Parathyroid adenoma (tissue), 2 donors: ENCODE results near the gene EML6.

Experiments used
- H2AFZ ChIP-seq: fragments of 300-600 bp; sonication (generic); one replicate; pipeline ENCODE4 v1.7.0; 2017; ENCODE audit warnings: antibody characterized with exemption, mild to moderate bottlenecking
- H3K27ac ChIP-seq: fragments of 300-600 bp; sonication (generic); one replicate; pipeline ENCODE4 v1.7.0; 2017
- H3K27me3 ChIP-seq: fragments of 300-600 bp; sonication (generic); one replicate; pipeline ENCODE4 v1.7.0; 2017; ENCODE audit warnings: low read length; ENCODE audit not compliant: control insufficient read depth, insufficient read depth
- H3K36me3 ChIP-seq: fragments of 300-600 bp; sonication (generic); one replicate; pipeline ENCODE4 v1.7.0; 2017; ENCODE audit warnings: low read length; ENCODE audit not compliant: control insufficient read depth, insufficient read depth
- H3K4me1 ChIP-seq: fragments of 300-600 bp; sonication (generic); one replicate; pipeline ENCODE4 v1.7.0; 2017; ENCODE audit warnings: control low read depth
- H3K4me2 ChIP-seq: fragments of 300-600 bp; sonication (generic); one replicate; pipeline ENCODE4 v1.7.0; 2017; ENCODE audit warnings: low read length
- H3K4me3 ChIP-seq: fragments of 300-600 bp; sonication (generic); one replicate; pipeline ENCODE4 v1.7.0; 2017; ENCODE audit warnings: low read depth, low read length
- H3K79me2 ChIP-seq: fragments of 300-600 bp; sonication (generic); one replicate; pipeline ENCODE4 v1.7.0; 2017; ENCODE audit warnings: control low read depth
- H3K9ac ChIP-seq: fragments of 300-600 bp; sonication (generic); one replicate; pipeline ENCODE4 v1.7.0; 2017; ENCODE audit warnings: mild to moderate bottlenecking
- H3K9me3 ChIP-seq: fragments of 300-600 bp; sonication (generic); one replicate; pipeline ENCODE4 v1.7.0; 2017; ENCODE audit warnings: low read length; ENCODE audit not compliant: control insufficient read depth
- TF ChIP-seq, protein P1 (sequence below): fragments of 300-600 bp; sonication (generic); IDR thresholded peaks from one replicate; pipeline ENCODE4 v1.7.0; 2017; ENCODE audit warnings: antibody characterized with exemption, mild to moderate bottlenecking
- donor health status: primary hyperparathyroidism.

The EML6 gene

DNA sequence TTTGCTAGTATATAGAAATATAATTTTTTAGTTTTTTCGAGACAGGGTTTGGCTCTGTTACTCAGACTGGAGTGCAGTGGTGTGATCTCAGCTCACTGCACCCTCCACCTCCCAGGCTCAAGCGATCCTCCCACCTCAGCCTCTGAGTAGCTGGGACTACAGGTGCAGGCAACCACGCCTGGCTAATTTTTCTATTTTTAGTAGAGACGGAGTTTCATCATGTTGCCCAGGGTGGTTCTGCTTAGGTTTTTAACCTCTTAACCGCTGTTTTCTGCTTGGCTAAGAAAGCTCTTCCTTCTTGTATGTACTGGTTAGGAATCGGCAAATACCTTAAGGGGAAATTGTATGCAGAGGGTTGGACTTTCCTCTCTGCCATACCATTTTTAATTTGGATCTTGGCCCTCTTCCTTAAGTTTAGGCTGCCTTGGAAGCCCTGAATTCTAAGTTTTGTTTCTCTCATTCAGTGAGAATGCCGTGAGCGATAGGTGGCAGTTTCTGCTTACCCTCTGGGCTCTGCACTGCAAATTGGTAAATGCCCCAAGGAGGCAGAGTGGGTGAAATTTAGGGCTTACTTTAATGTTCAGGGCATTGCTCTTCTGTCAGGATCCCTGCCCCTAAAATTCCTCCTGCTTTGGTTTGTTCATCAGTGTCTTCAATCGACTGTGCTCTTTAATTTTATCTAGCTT lies 32.3 kb downstream of the EML6 start:
- no peak overlapping the region for H3K27ac ChIP-seq
- no peak overlapping the region for H2AFZ ChIP-seq
- no peaks in the 10 kb centered on the region for H3K27me3 ChIP-seq
- H3K4me1 ChIP-seq, result no peaks in the 10 kb centered on the region
- no peak overlapping the region for H3K9ac ChIP-seq
- H3K4me3 ChIP-seq, result no peak overlapping the region
- TF ChIP-seq, protein P1, sequence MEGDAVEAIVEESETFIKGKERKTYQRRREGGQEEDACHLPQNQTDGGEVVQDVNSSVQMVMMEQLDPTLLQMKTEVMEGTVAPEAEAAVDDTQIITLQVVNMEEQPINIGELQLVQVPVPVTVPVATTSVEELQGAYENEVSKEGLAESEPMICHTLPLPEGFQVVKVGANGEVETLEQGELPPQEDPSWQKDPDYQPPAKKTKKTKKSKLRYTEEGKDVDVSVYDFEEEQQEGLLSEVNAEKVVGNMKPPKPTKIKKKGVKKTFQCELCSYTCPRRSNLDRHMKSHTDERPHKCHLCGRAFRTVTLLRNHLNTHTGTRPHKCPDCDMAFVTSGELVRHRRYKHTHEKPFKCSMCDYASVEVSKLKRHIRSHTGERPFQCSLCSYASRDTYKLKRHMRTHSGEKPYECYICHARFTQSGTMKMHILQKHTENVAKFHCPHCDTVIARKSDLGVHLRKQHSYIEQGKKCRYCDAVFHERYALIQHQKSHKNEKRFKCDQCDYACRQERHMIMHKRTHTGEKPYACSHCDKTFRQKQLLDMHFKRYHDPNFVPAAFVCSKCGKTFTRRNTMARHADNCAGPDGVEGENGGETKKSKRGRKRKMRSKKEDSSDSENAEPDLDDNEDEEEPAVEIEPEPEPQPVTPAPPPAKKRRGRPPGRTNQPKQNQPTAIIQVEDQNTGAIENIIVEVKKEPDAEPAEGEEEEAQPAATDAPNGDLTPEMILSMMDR, result no peak
- no peak overlapping the region for H3K4me2 ChIP-seq
- no peaks in the 10 kb centered on the region for H3K9me3 ChIP-seq
- H3K79me2 ChIP-seq, result no peaks in the 10 kb centered on the region
- no peaks in the 10 kb centered on the region for H3K36me3 ChIP-seq

DNA sequence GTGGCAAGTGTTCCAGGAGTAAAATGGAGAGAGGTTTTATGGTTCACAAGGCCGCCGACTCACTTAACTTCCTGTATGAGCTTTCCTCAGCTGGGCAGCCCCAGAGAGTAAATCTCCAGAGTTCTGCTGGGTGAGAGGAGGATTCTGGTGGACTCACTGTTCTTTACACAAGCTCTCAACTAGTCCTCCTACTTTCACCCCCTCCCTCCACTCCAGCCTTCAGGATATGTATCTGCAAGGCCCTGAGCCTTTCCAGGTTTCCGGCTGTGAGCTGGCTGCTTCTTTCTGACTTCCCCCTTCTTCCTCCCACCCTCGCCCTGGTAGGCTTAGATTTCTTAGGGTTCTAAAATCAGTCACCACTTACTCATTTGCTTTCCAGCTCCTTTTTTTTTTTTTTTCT lies 34.0 kb downstream of the EML6 start:
- Histone ChIP-seq H3K4me1 (no peaks in the 10 kb centered on the region), H3K36me3 (no peaks in the 10 kb centered on the region), H3K79me2 (no peaks in the 10 kb centered on the region), H3K9me3 (no peaks in the 10 kb centered on the region), H3K9ac (no peak overlapping the region), H3K4me3 (no peak overlapping the region), H2AFZ (no peak overlapping the region), H3K4me2 (no peak overlapping the region), H3K27me3 (no peaks in the 10 kb centered on the region), H3K27ac (no peak overlapping the region)
- TF ChIP-seq, protein P1, result no peak

DNA sequence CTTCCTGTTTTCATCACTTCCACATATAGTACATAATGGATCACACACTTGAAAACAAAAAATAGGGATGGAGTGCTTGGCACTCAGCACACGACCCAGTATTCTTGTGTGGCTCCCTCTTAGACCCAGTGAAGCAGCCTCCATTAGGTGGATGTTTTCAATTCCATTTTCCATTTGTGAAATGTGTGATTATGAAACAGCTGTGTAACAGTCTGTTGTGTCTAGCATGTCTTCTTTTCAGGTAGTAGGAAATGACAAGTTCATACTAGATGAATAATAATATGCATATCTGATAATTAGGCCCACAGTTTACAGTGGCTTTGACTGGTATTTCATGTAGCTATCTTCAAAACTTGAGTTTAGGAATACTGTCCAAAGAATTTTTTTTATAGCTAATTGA lies 35.5 kb downstream of the EML6 start:
- H3K27me3 ChIP-seq, result no peaks in the 10 kb centered on the region
- no peak overlapping the region for H3K4me3 ChIP-seq
- TF ChIP-seq, protein P1, result no peak
- no peaks in the 10 kb centered on the region for H3K4me1 ChIP-seq
- no peaks in the 10 kb centered on the region for H3K79me2 ChIP-seq
- no peak overlapping the region for H2AFZ ChIP-seq
- H3K4me2 ChIP-seq, result no peak overlapping the region
- no peak overlapping the region for H3K9ac ChIP-seq
- H3K36me3 ChIP-seq, result no peaks in the 10 kb centered on the region
- no peak overlapping the region for H3K27ac ChIP-seq
- H3K9me3 ChIP-seq, result no peaks in the 10 kb centered on the region

DNA sequence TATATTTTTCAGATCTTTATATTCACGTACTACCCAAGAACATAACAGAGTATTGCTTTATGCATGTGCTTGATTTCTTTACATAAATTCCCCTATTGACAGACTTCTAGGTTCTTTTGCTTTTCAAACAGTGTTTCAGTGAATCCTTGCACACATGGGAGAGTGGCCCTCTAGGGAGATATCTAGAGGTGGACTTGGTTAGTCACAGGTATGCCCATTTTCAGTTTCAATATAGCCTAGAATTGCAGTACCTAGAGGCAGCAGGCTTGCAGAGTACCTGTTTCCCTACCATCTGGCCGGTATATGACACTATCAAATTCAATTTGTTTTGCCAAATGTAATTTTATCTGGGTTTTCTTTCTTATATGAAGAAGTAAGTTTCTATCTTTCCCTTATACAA lies 36.8 kb downstream of the EML6 start:
- H3K27me3 ChIP-seq, result no peaks in the 10 kb centered on the region

More for the DNA sequence above, 36.8 kb downstream of the EML6 start:
- TF ChIP-seq, protein P1, result no peak
- Histone ChIP-seq H2AFZ (no peak overlapping the region), H3K9me3 (no peaks in the 10 kb centered on the region), H3K4me2 (no peak overlapping the region), H3K27ac (no peak overlapping the region), H3K9ac (no peak overlapping the region), H3K36me3 (no peaks in the 10 kb centered on the region), H3K79me2 (no peaks in the 10 kb centered on the region), H3K4me1 (no peaks in the 10 kb centered on the region), H3K4me3 (no peak overlapping the region)
